Ovary (tissue), 3 donors: Measurements from ENCODE around the gene EPN3.

ENCODE experiments used
- CTCF ChIP-seq, 3 donors: fragments of 450-650 bp in 2 of 3; fragments of 200-600 bp in 1 of 3; IDR thresholded peaks; one replicate each; pipeline versions ENCODE4 v1.5.1 to v1.8.0; 2016 to 2022; ENCODE audit warnings: antibody characterized with exemption in 3 of 3, mild to moderate bottlenecking in 1 of 3
- POLR2A ChIP-seq: fragments of 450-650 bp; IDR thresholded peaks from one replicate; pipeline ENCODE4 v1.6.1; 2017; ENCODE audit warnings: antibody characterized with exemption, mild to moderate bottlenecking, moderate library complexity
- donor health status: DM: no; HTN: no; CAD: no.

- TF ChIP-seq CTCF (IDR thresholded peaks at IDR 0.05) (no peak), POLR2A (no peak)
These were observed 46.9 kb downstream of the EPN3 start for GRCh38 chr17:50579399-50579798.
